GM18951 (cell line): ENCODE data around the gene PRCP.

ENCODE experiments used
- POLR2A ChIP-seq: IDR thresholded peaks from 4 replicates; pipeline ENCODE4 v1.6.1; 2011; ENCODE audit warnings: mild to moderate bottlenecking; ENCODE audit not compliant: insufficient read length, insufficient read depth; ENCODE audit errors: extremely low read depth
- in situ Hi-C: fragments of 300-500 bp; cut with MboI; formaldehyde crosslinking; loops from one replicate; pipeline ENCODE4 v1.12.0; 2022; ENCODE audit warnings: low sequenced_read_pairs, mixed read lengths, inconsistent platforms; ENCODE audit not compliant: unreplicated experiment

Gene PRCP

DNA sequence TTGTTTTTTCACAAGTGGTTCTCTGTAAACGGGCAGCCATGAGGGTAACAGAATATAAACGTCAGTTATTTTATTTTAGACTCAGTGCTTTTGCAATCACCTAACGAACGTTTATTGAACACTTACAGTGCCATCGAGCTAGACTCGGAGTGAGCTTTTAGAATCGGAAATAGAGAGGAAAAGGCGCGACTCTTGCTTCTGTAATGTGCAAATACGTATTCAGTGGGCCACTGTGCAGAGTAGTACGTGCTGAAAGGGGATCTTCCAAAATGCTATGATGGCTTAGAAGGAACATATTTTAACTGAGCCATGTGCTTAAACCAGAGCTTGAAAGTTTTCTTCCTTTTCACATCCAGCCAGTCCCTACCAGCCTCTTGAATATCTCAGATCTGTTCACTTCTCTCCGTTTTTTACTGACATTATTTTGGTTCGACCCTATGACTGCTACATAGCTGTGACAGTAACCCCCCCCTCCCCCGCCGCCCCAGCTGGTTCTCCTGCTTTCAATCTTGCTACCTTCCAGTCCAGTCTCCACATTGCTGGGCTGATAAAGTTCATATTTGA is 1.8 kb upstream of the PRCP start:
- TF ChIP-seq POLR2A = no peak
- in situ Hi-C loops = loop anchor here (5.0 to 10.0 kb wide), 2 partner anchors 165 to 283 kb away; no protein-coding TSS in a partner anchor

DNA sequence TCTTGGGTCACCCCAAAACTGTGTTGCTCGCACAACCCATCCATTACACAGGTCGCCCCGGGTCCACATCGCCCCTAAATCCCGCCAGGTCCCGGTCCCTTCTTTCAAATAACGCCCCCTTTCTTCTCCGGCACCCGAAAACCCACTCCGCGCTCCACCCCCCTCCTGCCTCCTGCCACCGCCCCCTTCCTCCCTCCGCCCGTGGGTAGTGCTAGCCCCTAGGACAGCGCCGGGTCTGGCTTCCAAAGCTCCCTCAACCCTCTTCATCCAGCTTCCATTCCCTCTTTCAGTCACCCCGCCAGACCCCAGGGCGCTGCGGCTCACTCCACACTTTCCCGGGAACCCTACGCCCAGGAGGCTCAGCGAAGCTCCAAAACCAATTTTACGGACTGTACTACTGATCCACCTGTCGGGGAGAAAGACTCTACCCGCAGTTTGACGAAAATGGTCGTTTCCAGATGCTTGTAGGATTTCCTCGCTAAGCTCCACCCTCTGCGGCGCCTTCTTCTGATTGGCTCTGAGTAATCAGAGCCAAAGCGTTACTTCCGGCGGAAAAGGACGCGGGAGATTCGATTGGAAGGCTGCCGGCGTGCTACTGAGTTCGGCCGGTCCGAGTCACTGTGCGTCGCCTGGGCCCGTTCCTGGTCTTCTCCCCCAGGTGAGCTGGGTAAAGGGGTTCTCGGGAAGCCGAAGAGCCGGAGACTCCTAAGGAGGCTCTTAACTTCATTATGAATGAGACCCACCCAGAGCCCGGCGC is 1.1 kb upstream of the PRCP start, which contains the start of gene DDIAS:
TSS of gene DDIAS (plus strand) at position 572 of the 757 bp plus-strand sequence. CDS start 13,003 bp downstream, outside the sequence.
- TF ChIP-seq POLR2A = peak; percentile 73
- in situ Hi-C loops = loop anchor here (5.0 to 10.0 kb wide), 2 partner anchors 166 to 283 kb away; no protein-coding TSS in a partner anchor

DNA sequence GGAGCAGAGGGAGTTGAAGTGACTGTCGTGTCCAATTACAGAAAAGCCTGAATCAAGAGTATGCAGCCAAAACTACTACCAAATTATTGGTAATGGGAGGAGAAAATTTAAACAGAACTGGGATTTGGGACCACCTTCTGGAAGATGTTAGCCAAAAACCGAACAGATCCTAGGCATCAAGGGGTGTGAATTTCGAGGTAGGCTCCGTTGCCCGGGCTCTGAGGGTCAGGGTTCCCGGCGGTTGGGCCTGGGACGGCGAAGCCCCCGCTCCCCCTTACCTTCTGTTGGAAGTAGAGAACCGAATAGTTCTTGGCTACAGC is 313 bp downstream of the PRCP start:
- in situ Hi-C loops = loop anchor here (5.0 to 10.0 kb wide), 2 partner anchors 167 to 285 kb away; no protein-coding TSS in a partner anchor

DNA sequence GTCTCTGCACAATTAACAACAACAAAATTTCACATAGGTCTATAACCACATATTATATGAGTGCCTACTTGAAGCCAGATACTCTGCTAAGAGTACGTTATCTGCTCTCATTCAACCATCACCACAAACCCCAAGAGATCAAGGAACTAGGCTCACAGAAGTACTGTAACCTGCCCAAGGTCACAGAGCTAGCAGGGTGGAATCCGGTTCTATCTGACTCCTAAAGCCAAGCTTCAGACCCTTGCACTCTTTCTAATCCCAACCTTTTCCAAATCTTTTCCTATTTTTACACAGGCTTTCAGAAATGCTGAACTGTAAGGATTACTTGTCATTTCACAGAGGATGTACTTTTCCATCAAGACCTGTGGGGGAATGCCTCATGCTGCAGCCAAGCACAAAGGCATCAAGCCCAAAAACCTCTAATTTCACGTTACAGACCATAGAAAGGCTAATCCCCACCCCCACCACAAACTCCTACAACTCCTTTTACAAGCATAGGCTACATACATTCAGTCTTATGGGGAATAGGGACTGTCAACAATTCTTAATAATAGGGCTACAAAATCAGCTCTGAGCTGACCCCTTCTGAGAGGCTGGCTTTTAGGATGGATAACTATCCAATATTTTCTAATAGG is 927 bp downstream of the PRCP start:
- TF ChIP-seq POLR2A = no peak

More for the DNA sequence above, 313 bp downstream of the PRCP start:
- no peak for TF ChIP-seq POLR2A

DNA sequence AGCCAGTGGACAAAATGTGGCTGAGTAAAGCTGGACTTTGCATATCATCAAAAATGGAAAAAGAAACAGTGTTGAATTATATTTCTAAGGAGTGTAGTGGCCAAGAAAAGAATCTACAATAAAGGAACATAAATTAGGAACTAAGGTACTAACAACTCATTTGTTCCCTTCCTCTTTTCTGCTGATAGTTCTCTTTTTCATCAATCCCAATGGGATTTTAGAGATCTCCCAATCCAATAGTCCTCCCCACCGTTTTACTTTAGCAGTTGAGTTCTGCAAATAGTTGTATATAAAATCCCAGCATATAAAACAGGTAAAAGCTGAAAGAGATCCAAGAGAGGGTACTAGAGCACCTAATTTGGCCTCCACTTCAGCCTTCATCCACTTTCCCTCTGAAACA is 2.0 kb downstream of the PRCP start:
- TF ChIP-seq POLR2A = no peak
- in situ Hi-C loops = no loop called here

More for the DNA sequence above, 927 bp downstream of the PRCP start:
- in situ Hi-C loops = no loop called here

DNA sequence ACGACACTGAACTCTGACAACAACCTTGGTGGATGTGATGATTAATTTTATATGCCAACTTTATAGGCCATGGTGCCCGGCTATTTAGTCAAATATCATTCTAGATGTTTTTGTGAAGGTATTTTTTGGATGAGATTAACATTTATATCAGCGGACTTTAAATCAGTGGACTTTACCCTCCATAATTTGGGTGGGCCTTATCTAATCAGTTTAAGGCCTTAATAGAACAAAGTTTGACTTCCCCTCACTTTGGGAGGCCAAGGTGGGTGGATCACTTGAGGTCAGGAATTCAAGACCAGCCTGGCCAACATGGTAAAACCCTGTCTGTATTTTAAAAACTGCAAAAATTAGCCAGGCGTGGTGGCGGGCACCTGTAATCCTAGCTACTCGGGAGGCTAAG is 4.0 kb downstream of the PRCP start:
- TF ChIP-seq POLR2A = no peak
- in situ Hi-C loops = no loop called here

DNA sequence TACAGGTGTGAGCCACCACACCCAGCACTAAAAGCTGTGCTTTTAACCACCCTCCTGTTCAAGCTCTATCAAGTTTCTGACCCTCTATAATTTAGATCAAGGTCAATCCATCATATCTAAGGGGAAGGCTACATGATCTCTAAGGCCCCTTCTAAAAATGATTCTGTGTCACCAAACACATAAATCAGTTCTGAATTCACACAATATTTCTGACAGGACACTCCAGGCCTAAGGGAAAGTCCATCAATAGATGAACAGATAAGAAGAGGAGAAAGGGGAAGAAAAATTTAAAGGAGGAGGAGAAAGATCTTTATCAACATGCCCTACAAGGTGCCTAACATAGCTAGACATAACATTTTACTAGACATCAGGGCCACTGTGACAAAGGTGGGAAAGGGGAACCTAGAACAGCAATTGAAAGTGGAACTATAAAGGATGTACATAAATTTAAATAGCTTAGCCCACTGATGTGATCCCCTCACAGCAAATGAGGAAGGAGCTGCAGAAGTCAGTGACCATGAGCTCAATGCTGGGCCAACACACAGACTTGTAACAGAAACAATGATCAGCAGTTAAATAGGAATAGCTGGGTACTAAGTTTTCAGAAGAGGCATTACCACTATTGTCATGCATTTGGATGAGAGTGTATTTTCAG is 4.7 kb downstream of the PRCP start:
- in situ Hi-C loops = no loop called here
- no peak for TF ChIP-seq POLR2A

DNA sequence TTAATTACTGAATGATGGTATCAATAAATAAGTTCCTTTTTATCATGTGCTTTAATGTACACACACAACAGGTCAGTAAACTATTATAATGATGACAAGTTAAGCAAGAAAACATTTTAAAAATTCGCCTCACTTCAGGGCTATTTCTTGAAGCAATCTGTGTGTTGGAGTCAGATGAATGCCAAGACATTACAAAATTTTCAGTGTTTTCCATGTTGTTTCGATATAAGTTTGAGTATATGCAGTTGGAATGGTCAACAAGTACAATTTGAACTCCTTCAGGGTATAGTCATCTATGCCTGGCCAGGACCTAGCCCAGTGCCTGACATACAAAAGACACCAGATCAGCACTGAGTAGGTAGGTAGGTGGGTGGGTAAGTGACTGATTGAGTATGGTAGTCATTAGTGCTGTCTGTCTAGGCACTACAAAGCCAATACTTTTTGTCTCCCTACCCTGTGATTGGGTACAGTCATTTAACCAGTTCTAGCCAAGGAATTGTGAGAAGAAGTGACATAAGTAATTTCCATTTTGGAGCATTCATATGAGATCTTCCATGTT is 7.5 kb downstream of the PRCP start:
- in situ Hi-C loops = no loop called here
- no peak for TF ChIP-seq POLR2A

DNA sequence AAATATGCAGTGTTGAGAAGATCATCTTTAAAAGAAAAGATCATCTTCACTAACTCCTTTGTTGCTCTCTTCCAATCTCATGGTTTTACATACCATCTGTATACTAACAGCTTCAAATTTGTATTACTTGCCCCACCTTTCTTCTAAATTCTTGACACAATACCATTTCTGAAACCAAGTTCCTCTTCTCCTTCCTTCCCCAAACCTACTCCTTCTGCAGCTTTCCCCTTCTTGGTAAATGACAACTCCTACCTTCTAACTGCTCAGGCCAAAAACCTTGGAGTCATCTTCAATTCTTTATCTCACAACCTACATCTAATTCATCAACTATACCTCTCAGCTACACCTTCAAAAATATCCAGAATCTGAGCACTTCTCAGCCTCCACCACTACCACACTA is 9.3 kb downstream of the PRCP start:
- TF ChIP-seq POLR2A = no peak
- in situ Hi-C loops = no loop called here

DNA sequence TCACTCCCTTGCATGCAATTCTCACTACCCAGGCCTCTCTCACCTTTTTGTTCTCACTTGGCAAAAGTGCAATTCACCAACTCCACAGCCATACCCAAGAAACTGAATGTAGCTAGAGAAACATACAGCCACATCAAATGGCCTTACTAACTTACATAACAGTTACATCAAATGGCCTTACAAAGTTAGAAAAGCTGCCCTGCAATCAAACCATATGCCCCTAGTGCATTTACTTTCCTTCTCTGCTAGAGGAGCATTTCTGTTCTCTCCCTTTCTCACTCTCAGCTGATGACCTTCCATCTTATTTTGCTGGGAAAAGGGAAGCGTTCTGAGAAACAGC is 10.3 kb downstream of the PRCP start:
- in situ Hi-C loops = no loop called here
- TF ChIP-seq POLR2A = no peak

DNA sequence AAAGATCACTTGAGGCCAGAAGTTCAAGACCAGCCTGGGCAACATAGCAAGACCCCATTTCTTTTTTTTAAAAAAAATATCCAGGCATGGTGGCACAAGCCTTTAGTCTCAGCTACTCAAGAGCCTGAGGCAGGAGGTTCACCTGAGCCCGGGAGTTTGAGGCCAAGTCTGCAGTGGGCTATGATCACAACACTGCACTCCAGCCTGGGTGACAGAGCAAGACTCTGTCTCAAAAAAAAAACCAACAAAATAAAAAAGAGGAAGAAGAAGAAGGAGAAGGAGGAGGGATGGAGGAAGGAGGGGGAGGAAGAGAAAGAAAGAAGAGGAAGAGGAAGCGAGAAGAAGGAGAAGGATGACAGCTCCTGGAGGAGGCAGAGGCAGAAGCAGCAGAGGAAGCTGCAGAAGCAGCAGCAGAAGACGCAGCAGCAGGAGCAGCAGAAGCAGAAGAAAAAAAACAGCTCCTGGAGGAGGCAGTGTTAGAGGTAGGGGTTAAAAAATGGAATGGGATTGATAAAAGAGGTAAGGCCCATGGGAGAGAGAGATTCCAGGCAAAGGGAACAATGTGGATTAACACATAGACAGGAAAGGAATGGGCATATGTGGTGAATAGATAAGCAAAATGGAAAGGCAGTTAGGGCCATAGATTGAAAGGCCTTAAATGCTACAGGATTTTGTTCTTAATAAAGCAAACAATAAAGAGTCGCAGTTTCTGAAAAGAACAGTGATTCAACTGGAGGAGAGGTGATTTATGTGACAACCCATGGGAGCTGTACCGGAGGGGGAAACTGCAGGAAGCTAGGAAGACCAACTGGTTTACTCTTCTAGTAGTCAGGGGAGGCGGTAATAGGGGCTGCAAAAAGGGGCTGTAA is 10.9 kb downstream of the PRCP start:
- in situ Hi-C loops = no loop called here
- no peak for TF ChIP-seq POLR2A

DNA sequence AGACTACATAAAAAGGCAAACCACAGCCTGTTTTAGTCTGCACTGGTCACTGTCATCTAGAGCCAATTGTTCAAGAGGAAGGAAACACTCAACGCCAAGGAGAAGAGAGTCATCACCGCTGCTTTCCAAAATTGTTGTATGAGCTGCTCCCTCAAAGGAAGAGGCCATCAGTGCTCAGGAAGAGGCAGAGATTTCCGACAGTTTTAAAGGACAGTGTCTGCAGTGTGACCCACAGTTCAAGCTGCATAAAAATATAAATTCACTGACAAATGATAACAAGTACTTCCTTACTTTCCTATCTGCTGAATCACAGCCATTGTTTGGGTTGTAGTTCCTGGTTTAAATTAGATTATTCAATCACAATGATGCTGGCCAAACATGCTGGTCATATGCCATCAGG is 16.4 kb downstream of the PRCP start:
- in situ Hi-C loops = no loop called here
- TF ChIP-seq POLR2A = no peak
